Endothelial cell of umbilical vein (primary cell): ENCODE measurements around the gene METRNL. TPM values are rescaled to one million over a fixed set of nuclear protein-coding genes. Genes with fewer than 3 reads are reported as not detected.

Source experiments
- BruUV-seq: library from RNA; stranded (reverse); fragments of 400-500 nt; replicated peaks from 2 replicates; lab custom pipeline; 2021; lab: Mats Ljungman, UMichigan
- CTCF ChIA-PET: fragments of 300-600, 350-600 bp; sonication (Branson Sonifier 250); formaldehyde crosslinking; loops from one replicate; lab custom pipeline; 2021; ENCODE audit warnings: antibody characterized with exemption, inconsistent platforms; lab: Charles Lee
- POLR2A ChIA-PET: fragments of 300-600, 350-600 bp; sonication (Branson Sonifier 250); formaldehyde crosslinking; loops from one replicate; lab custom pipeline; 2021; ENCODE audit warnings: antibody characterized with exemption, inconsistent platforms; lab: Charles Lee
- DNase-seq: peaks from one replicate; pipeline ENCODE4 v3.0.0-alpha.2; 2011; ENCODE audit warnings: low read depth, low spot score
- FAIRE-seq: peaks from 2 replicates; lab custom pipeline; 2011; peaks lifted over from hg19 to GRCh38; lab: Jason Lieb, UNC
- H2AFZ ChIP-seq: 2 replicates; pipeline ENCODE4 v1.6.0; 2012; ENCODE audit warnings: low read depth, low read length, control low read depth, inconsistent platforms
- H3K27ac ChIP-seq: 2 replicates; pipeline ENCODE4 v1.5.1; 2011; ENCODE audit warnings: low read depth, mild to moderate bottlenecking, control low read depth, low read length, moderate library complexity; ENCODE audit not compliant: insufficient read depth
- H3K27me3 ChIP-seq, 2 experiments: 2 replicates each; pipeline versions ENCODE4 v1.6.0 to v1.6.1; 2011; ENCODE audit warnings: low read length in 2 of 2, mixed read lengths in 1 of 2; ENCODE audit not compliant: control insufficient read depth in 2 of 2, insufficient read depth in 2 of 2
- H3K36me3 ChIP-seq, 2 experiments: 2 replicates in 1 of 2; 3 replicates in 1 of 2; pipeline ENCODE4 v1.5.1; 2011; ENCODE audit warnings: low read length in 2 of 2, mild to moderate bottlenecking in 1 of 2, moderate library complexity in 1 of 2; ENCODE audit not compliant: control insufficient read depth in 2 of 2, insufficient read depth in 2 of 2; ENCODE audit errors: extremely low read depth in 1 of 2
- H3K4me1 ChIP-seq: 3 replicates; pipeline ENCODE4 v1.5.1; 2011; ENCODE audit warnings: mild to moderate bottlenecking, low read length; ENCODE audit not compliant: control insufficient read depth, insufficient read depth; ENCODE audit errors: extremely low read depth
- H3K4me2 ChIP-seq: 2 replicates; pipeline ENCODE4 v1.6.1; 2011; ENCODE audit warnings: low read length, control low read depth, mixed read lengths; ENCODE audit not compliant: insufficient read depth
- H3K4me3 ChIP-seq, 3 experiments: fragments of 200-600 bp in 1 of 3; sonication (generic), shearing (Covaris generic) in 1 of 3; replicated peaks in 1 of 3; 2 replicates each; pipeline ENCODE4 v1.5.1; 2011 to 2016; ENCODE audit warnings: control low read depth in 3 of 3, low read length in 3 of 3, mild to moderate bottlenecking in 2 of 3, inconsistent platforms in 1 of 3, low read depth in 1 of 3, moderate library complexity in 1 of 3; ENCODE audit not compliant: insufficient read depth in 1 of 3
- H3K79me2 ChIP-seq: 2 replicates; pipeline ENCODE4 v1.6.0; 2012; ENCODE audit warnings: low read length, inconsistent platforms; ENCODE audit not compliant: control insufficient read depth, insufficient read depth
- H3K9ac ChIP-seq: replicated peaks from 2 replicates; pipeline ENCODE3; 2011; ENCODE audit warnings: low read length, control low read depth; ENCODE audit not compliant: insufficient read depth; ENCODE audit errors: extremely low read depth
- H3K9me1 ChIP-seq: replicated peaks from 3 replicates; pipeline ENCODE4 v1.6.0; 2011; ENCODE audit warnings: mild to moderate bottlenecking, low read length; ENCODE audit not compliant: control insufficient read depth, insufficient read depth; ENCODE audit errors: extremely low read depth
- H3K9me3 ChIP-seq: replicated peaks from 2 replicates; pipeline ENCODE4 v1.5.1; 2012; ENCODE audit warnings: low read length, inconsistent platforms; ENCODE audit not compliant: control insufficient read depth, insufficient read depth
- H4K20me1 ChIP-seq: replicated peaks from 2 replicates; pipeline ENCODE3; 2011; ENCODE audit warnings: mild to moderate bottlenecking, low read length; ENCODE audit not compliant: control insufficient read depth, insufficient read depth; ENCODE audit errors: extremely low read depth
- CTCF ChIP-seq, 2 donors: IDR thresholded peaks; 1 replicate in 1 of 2; 2 replicates in 1 of 2; pipeline ENCODE4 v1.5.1; 2011; ENCODE audit warnings: low read length in 2 of 2, mild to moderate bottlenecking in 2 of 2, moderate library complexity in 2 of 2, control low read depth in 1 of 2, inconsistent platforms in 1 of 2, low read depth in 1 of 2; ENCODE audit not compliant: insufficient read depth in 1 of 2; ENCODE audit errors: extremely low read depth in 1 of 2
- EZH2 ChIP-seq: IDR thresholded peaks from 2 replicates; pipeline ENCODE4 v1.6.1; 2012; ENCODE audit warnings: borderline replicate concordance, low read depth, mild to moderate bottlenecking, moderate library complexity, low read length, inconsistent platforms; ENCODE audit not compliant: severe bottlenecking
- FOS ChIP-seq: IDR thresholded peaks from 2 replicates; pipeline ENCODE4 v1.6.1; 2011; ENCODE audit warnings: mild to moderate bottlenecking, low read length, moderate library complexity, borderline replicate concordance; ENCODE audit not compliant: insufficient read depth
- GATA2 ChIP-seq: IDR thresholded peaks from 2 replicates; pipeline ENCODE4 v1.7.0; 2011; ENCODE audit warnings: low read depth, mild to moderate bottlenecking, moderate library complexity, mixed read lengths, low read length; ENCODE audit not compliant: insufficient read length, insufficient read depth
- JUN ChIP-seq: IDR thresholded peaks from 2 replicates; pipeline ENCODE4 v1.6.1; 2011; ENCODE audit warnings: borderline replicate concordance, low read depth; ENCODE audit not compliant: insufficient read length, insufficient read depth
- MAX ChIP-seq: IDR thresholded peaks from 2 replicates; pipeline ENCODE4 v1.6.1; 2011; ENCODE audit not compliant: insufficient read depth, insufficient read length
- MYC ChIP-seq: IDR thresholded peaks from one replicate; pipeline ENCODE4 v1.6.1; 2011; ENCODE audit warnings: mild to moderate bottlenecking, low read depth, low read length
- POLR2A ChIP-seq: IDR thresholded peaks from 2 replicates; pipeline ENCODE4 v1.6.1; 2012; ENCODE audit warnings: low read depth, mild to moderate bottlenecking, control low read depth, low read length
- POLR2AphosphoS5 ChIP-seq: IDR thresholded peaks from 2 replicates; pipeline ENCODE4 v1.6.1; 2012; ENCODE audit warnings: low read depth, mild to moderate bottlenecking, control low read depth, low read length, moderate library complexity; ENCODE audit not compliant: insufficient read depth
- dilution Hi-C: fragments of 300-500 bp; cut with MboI; formaldehyde crosslinking; loops from one replicate; pipeline ENCODE4 v1.15.0; 2019; ENCODE audit warnings: low sequenced_read_pairs; ENCODE audit not compliant: extremely low pct_ligation_motif_present
- intact Hi-C: fragments of 100-400 bp; cut with micrococcal nuclease; formaldehyde crosslinking; loops from one replicate; pipeline ENCODE4 v1.10.0; 2022
- polyA plus RNA-seq, 4 experiments: library from polyadenylated mRNA; depleted of rRNA in 3 of 4; stranded (reverse) in 3 of 4; unstranded in 1 of 4; fragments of >200 nt; gene quantifications; 2 replicates each; pipeline versions ENCODE4 v1.2.1 to v1.2.3, GENCODE V29; 2011 to 2012; ENCODE audit warnings: missing spikeins in 1 of 4
- total RNA-seq: library from RNA; stranded (reverse); gene quantifications from 2 replicates; pipeline ENCODE4 v1.2.3, GENCODE V29; 2021

The METRNL gene
- total and polyA plus RNA-seq, 2 donors (not counting 3 experiments of a cell fraction or from before 2014, with no cell fraction given), result 29.5 to 54.4 TPM

- H3K9ac ChIP-seq, result peak overlapping the region; percentile 36
- no peaks in the 10 kb centered on the region for H3K27me3 ChIP-seq
- FAIRE-seq (no peak), DNase-seq (no peak)
- peak overlapping the region; percentile 30 to 44 (median 36) for H3K4me3 ChIP-seq
- ChIA-PET CTCF (interaction anchor here (0.6 to 1.0 kb wide), 4 partner anchors 26 to 297 kb away, joined by 3 to 6 read pairs (median 4); no protein-coding TSS in a partner anchor), POLR2A (interaction anchor here (0.6 to 0.7 kb wide), 2 partner anchors 30 to 101 kb away, joined by 3 read pairs; no protein-coding TSS in a partner anchor)
- peak overlapping the region; percentile 63 for H3K4me2 ChIP-seq
- H3K36me3 ChIP-seq, result no peaks in the 10 kb centered on the region
- peaks cover 16% of the 10 kb centered on the region for H3K4me1 ChIP-seq
- peaks cover 24% of the 10 kb centered on the region for H3K79me2 ChIP-seq
- intact Hi-C loops, result no loop called here
- no TSS peak for BruUV-seq
- dilution Hi-C loops, result no loop called here
- H3K27ac ChIP-seq, result no peak overlapping the region
- no peak for TF ChIP-seq GATA2
- TF ChIP-seq MAX, result no peak
- no peak for TF ChIP-seq CTCF (IDR thresholded peaks at IDR 0.05; ENCODE audit: extremely low read depth in 1 of 2, insufficient read depth in 1 of 2, low read depth in 1 of 2, low read length in 2 of 2)
- no peak for TF ChIP-seq FOS
- no peak for TF ChIP-seq MYC
- no peak for TF ChIP-seq JUN
- TF ChIP-seq POLR2A, result no peak
- TF ChIP-seq EZH2, result no peak
- TF ChIP-seq POLR2AphosphoS5, result no peak
- no peaks in the 10 kb centered on the region for H3K9me3 ChIP-seq
- no peaks in the 10 kb centered on the region for H3K9me1 ChIP-seq
- H2AFZ ChIP-seq, result peak overlapping the region; percentile 47
- H4K20me1 ChIP-seq, result no peaks in the 10 kb centered on the region
These were observed 744 bp upstream of the METRNL start for GRCh38 chr17:83078378-83079351.
